ENCODE results near the gene CUBN. TPM values are rescaled to one million over a fixed set of nuclear protein-coding genes. Genes with fewer than 3 reads are reported as not detected.

CUBN gene
- total RNA-seq, 1 donor from 2014 or later, result 1.3 TPM

DNA sequence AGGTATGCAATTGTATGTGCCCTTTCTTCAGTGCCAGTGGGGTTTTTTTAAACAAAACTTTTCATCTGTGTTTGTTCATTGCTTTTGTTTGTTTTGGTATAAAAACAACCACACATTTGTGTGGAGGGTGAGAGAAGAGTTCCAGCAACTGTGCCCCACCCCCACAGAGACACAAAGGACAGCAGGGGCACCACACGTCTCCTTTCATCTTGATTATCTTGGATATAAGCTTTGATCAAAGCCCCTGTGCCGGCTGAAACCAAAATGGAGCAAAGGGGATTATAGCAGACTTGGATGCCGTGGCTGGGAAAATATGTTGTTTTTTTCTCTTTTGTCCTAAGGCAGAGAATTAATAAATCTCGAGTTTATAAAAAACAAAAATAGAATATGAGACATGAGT is 200.5 kb downstream of the CUBN start:
- no peak overlapping the region for H3K27ac ChIP-seq
- DNase-seq (no peak), ATAC-seq (no peak)
- intact Hi-C loops (cut with DNase I), result no loop called here
- no peak overlapping the region for H3K4me3 ChIP-seq
- no peaks in the 10 kb centered on the region for H3K4me1 ChIP-seq
- TF ChIP-seq, protein P1, sequence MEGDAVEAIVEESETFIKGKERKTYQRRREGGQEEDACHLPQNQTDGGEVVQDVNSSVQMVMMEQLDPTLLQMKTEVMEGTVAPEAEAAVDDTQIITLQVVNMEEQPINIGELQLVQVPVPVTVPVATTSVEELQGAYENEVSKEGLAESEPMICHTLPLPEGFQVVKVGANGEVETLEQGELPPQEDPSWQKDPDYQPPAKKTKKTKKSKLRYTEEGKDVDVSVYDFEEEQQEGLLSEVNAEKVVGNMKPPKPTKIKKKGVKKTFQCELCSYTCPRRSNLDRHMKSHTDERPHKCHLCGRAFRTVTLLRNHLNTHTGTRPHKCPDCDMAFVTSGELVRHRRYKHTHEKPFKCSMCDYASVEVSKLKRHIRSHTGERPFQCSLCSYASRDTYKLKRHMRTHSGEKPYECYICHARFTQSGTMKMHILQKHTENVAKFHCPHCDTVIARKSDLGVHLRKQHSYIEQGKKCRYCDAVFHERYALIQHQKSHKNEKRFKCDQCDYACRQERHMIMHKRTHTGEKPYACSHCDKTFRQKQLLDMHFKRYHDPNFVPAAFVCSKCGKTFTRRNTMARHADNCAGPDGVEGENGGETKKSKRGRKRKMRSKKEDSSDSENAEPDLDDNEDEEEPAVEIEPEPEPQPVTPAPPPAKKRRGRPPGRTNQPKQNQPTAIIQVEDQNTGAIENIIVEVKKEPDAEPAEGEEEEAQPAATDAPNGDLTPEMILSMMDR (IDR thresholded peaks at IDR 0.05), result no peak
- no peaks in the 10 kb centered on the region for H3K27me3 ChIP-seq
- H3K9me3 ChIP-seq, result no peaks in the 10 kb centered on the region
- H3K36me3 ChIP-seq, result no peaks in the 10 kb centered on the region

DNA sequence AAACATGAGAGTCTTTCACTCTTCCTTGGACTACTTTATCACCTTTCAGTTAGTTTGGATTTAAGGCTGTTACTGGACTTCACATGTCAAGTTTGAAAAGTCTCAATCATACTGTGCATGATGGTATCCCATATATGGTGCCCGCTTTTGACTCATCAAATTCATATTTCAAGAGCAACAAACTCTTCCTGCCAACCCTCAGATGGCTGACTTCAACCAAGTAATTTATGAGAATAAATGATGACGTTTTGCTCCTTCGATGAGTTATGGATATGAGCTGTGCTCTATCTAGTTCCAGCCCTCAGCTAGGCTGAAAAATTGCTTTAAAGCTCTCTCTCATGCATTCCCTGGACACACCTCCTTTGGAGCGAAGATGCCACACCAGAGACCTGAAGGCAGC is 202.1 kb downstream of the CUBN start:
- ATAC-seq, result no peak
- no peaks in the 10 kb centered on the region for H3K9me3 ChIP-seq
- H3K27me3 ChIP-seq, result no peaks in the 10 kb centered on the region
- no peak overlapping the region for H3K4me3 ChIP-seq
- TF ChIP-seq, protein P1 (IDR thresholded peaks at IDR 0.05), result no peak
- no peaks in the 10 kb centered on the region for H3K36me3 ChIP-seq
- no peaks in the 10 kb centered on the region for H3K4me1 ChIP-seq
- H3K27ac ChIP-seq, result no peak overlapping the region
- no peak for DNase-seq
- intact Hi-C loops (cut with DNase I), result no loop called here

DNA sequence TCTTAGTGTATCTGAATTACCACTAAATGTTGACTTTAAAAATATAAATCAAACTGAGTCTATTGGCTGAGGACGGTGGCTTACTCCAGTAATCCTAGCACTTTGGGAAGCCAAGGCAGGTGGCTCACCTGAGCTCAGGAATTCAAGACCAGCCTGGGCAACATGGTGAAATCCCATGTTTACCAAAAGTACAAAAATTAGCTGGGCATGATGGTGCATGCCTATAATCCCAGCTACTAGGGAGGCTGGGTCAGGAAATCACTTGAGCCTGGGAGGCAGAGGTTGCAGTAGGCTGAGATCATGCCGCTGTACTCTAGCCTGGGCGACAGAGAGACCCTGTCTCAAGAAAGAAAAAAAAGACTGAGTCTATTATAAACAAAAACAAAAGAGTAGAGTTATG is 205.9 kb downstream of the CUBN start:
- TF ChIP-seq, protein P1 (IDR thresholded peaks at IDR 0.05), result no peak
- no peak overlapping the region for H3K4me3 ChIP-seq
- no peaks in the 10 kb centered on the region for H3K9me3 ChIP-seq

DNA sequence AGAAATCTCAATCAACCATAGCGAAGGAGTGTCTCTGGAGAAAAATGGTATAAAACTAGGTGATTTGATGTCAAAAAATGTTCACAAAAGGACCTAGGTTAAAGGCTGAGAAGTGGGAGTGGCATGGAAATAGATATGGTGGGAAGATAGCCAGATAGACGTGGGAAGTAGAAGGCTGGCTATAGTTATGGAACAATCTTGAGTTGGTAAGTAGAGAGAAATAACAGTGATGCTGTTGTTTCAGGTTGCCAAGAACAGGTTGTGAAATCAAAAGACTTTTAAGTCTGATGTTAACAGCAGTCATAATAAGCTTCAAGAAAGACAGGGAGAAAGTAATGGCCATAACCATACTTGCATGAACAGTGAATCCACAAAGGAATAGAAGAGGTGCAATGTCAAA is 206.3 kb downstream of the CUBN start:
- ATAC-seq (no peak), DNase-seq (no peak)
- intact Hi-C loops (cut with DNase I), result no loop called here
- Histone ChIP-seq H3K27ac (no peak overlapping the region), H3K9me3 (no peaks in the 10 kb centered on the region), H3K4me1 (no peaks in the 10 kb centered on the region), H3K36me3 (no peaks in the 10 kb centered on the region), H3K27me3 (no peaks in the 10 kb centered on the region), H3K4me3 (no peak overlapping the region)
- TF ChIP-seq, protein P1 (IDR thresholded peaks at IDR 0.05), result no peak

More for the DNA sequence above, 205.9 kb downstream of the CUBN start:
- Histone ChIP-seq H3K27ac (no peak overlapping the region), H3K36me3 (no peaks in the 10 kb centered on the region), H3K27me3 (no peaks in the 10 kb centered on the region), H3K4me1 (no peaks in the 10 kb centered on the region)
- intact Hi-C loops (cut with DNase I), result no loop called here
- DNase-seq (no peak), ATAC-seq (no peak)

DNA sequence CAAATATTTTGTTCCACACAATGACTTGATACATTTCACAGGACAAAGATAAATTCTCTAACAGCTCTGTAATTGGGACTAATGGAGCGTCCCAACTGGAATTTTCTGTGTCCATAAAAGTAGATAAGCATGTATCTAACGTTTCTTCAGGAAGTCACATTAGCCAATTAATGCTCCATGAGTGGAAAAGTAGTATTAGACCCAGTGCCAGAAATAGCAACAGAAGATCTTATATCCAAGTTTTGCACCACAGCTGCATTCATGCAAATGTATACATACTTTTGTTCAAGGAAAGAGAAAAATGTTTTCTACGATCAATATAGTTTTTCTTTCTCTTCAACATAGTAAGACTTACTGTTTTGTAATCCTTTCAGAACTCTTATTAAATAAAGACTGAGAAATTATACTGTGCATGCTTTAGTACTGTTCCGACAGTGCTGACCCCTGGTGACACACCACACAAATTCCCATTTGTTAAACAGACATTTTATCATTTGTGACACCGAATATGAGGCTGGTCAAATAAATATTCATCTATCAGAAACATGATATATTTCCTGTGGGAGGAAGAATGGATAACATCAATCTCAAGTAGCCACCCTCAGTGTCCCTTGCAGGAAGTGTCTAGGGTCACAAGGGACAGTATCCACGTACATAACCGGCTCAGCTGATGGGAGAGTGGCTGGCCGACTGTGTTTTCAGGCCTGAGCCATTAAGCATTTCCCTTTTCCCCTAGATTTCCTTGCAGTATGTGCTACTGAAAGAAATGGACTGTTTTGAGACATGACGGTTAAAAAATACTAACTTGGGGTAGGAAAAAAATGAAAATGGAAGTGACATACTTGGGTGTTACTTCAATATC is 210.3 kb downstream of the CUBN start:
- TF ChIP-seq, protein P1 (IDR thresholded peaks at IDR 0.05), result no peak
- no peak for ATAC-seq

More for the DNA sequence above, 210.3 kb downstream of the CUBN start:
- no peak overlapping the region for H3K27ac ChIP-seq
- H3K9me3 ChIP-seq, result no peaks in the 10 kb centered on the region
- H3K27me3 ChIP-seq, result no peaks in the 10 kb centered on the region
- DNase-seq, result no peak
- intact Hi-C loops (cut with DNase I), result no loop called here
- no peaks in the 10 kb centered on the region for H3K36me3 ChIP-seq
- H3K4me3 ChIP-seq, result no peak overlapping the region
- no peaks in the 10 kb centered on the region for H3K4me1 ChIP-seq

Measured in upper lobe of right lung (tissue), 1 donor.